GM12874 (cell line): ENCODE measurements around the gene AUNIP.

Experiments
- CTCF ChIP-seq: IDR thresholded peaks from 2 replicates; pipeline ENCODE4 v1.5.1; 2011; ENCODE audit warnings: low read depth, mild to moderate bottlenecking, control low read depth, low read length, moderate library complexity; ENCODE audit not compliant: insufficient read depth

The AUNIP gene

DNA sequence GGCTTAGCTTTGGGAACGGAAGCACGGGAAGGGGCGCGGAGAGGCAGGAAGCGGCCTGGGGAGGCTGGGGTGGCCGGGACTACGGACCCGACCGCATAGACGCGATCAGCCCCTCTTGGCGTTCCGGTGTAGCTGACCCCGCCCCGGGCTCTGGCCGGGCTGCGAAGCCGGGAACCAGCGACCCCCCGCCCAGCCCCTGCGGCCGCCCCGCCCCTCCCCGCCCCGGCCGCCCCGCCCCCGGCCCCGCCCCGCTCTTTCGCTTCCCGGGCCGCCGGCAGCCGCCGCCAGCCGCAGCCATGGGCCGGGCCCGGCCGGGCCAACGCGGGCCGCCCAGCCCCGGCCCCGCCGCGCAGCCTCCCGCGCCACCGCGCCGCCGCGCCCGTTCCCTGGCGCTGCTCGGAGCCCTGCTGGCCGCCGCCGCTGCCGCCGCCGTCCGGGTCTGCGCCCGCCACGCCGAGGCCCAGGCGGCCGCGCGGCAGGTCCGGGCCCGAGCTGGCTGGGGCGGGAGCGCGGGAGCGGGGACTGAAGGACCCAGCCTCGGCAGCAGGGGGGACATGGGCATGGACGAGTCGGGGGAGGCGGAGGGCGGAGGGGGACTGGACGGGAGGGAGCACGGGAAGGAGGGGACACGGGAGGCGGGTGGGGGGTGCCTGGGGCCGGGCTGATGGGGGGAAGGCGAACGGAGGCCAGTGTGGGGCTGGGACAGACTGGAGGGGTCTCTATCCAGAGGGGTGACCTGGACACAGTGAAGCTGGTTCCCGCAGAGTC is 59.1 kb downstream of the AUNIP start, which contains the start of gene SELENON:
Gene SELENON (plus strand): TSS at position 259 of the 768 bp plus-strand sequence. CDS start 38 bp downstream, at position 297.
- TF ChIP-seq CTCF, result no peak

- no peak for TF ChIP-seq CTCF
Observed at GRCh38 chr1:25799352-25799934, 59.8 kb downstream of the AUNIP start.

DNA sequence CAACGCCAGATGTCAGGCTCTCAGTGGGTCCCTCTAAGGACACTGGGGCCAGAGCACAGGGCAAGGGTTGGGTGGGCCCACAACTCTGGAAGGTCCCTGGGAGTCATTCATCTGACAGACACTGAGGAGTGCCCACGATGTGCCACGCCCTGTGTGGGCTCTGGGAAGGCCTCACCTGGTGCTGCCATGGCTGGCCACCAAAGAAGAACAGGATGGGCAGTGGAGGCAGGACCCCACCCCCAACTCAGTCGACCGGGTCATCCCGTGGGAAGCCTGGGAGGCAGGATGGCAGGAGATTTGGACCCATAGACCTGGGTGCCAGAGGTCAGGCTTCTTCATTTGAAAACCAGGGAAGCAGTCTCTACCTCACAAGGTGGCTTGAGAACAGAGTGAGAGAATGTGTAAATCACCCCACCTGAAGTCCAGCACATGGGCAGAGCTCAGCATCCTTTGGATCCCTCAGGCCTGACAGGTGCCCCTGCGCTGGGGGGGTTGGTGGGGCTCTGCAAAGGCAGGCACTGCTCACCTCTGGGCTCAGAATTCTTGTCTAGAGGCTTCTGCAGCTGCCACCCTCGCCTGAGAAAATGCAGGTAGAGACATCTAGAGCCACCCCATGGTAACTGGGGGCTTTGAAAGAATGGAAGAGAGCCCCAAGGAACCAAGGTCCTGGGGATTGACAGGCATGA is 60.4 kb downstream of the AUNIP start:
- no peak for TF ChIP-seq CTCF

GRCh38 chr1:25797939-25798338 is 61.3 kb downstream of the AUNIP start:
- TF ChIP-seq CTCF, result peak; percentile 57

DNA sequence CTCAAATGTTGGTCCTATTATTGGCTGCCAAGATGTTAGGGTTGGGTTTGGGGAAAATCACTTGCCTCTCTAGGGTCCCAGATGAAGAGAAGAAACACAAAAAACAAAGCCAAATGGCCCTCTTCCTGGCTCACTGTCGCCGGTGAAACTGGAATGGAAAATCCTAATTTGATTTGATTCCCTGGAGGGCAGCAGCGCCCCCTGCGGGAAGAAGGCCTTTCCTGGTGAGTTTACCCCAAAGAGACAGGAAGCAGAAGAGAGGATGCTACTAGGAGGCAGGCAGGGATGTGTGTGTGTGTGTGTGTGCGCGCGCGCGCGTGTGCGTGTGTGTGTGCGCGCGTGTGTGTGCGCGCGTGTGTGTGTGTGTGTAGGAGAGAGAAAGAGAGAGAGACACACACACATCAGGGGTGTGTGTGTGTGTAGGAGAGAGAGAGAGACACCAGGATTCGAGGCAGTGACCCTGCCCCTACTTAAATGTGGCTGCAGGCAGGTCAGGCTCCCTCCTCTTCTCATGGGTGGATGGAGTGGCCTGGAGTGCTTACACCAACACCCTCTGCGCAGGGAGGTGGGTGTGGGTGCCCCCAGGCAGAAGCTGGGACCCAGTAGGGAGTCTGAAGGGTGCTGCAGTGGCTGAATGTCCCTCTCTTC is 62.3 kb downstream of the AUNIP start:
- TF ChIP-seq CTCF, result peak; percentile 78

DNA sequence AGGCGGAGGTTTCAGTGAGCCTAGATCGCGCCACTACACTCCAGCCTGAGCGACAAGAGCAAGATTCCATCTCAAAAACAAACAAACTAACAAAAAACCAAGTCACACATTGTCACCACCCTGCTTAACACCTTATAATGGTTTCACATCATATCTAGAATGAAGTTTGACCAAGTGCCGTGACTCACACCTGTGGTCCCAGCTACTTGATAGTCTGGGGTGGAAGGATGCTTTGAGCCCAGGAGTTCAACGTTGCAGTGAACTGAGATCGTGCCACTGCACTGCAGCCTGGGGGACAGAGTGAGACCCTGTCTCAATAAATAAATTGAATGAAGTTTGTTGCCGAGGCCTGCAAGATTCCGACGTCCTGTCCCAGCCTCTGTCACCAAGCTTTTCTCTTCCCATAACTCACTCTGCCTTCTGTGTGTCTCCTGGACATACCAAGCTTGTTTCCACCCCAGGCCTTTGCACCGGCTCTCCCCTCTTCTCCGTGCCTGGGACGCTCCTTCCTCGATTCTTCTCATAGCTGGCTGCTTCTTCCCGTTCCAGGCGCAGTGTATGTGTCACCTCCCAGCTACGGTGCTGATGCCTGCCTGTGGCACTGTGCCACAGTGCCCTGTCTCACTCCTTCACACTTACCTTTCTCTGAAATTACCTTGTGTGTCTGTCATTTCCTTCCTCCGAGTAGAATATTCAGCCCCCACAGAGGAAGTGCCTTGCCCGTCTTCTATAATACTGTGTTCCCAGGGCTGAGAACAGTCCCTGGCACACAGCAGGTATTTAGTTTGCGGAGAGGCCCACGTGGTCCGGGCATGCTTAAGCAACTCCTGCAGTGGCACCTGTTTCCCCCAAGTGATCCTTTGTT is 63.1 kb downstream of the AUNIP start:
- no peak for TF ChIP-seq CTCF
